HepG2 (cell line): Measurements from ENCODE around the gene TLK2. TPM values are rescaled to one million over a fixed set of nuclear protein-coding genes. Genes with fewer than 3 reads are reported as not detected.
"Not testable (repeated sequence)": the region's sequence is repeated elsewhere in the genome, so short reads cannot be mapped to it uniquely, and the experiment has no call there.

Experiments used
- ATAC-seq: fragments of 200-7000 bp; cut with Tn5 transposase; 3 replicates; pipeline ENCODE4 v1.9.1; 2020; ENCODE audit warnings: mild to moderate bottlenecking, moderate library complexity
- BruUV-seq: library from RNA; stranded (reverse); fragments of 400-500 nt; replicated peaks from 2 replicates; lab custom pipeline; 2021; lab: Mats Ljungman, UMichigan
- CTCF ChIA-PET: fragments of 300-600 bp; formaldehyde crosslinking; extraction: SDS; loops from one replicate; lab custom pipeline; 2021; ENCODE audit warnings: low total read pairs, inconsistent platforms, low intra/inter-chr PET ratio; lab: Yijun Ruan, JAX
- POLR2A ChIA-PET: fragments of 350-600 bp; sonication (Branson Sonifier 250); formaldehyde crosslinking; loops from one replicate; lab custom pipeline; 2020; ENCODE audit warnings: antibody characterized with exemption, inconsistent platforms; lab: Yijun Ruan, JAX
- DNase-seq: peaks from one replicate; pipeline ENCODE4 v3.0.0-alpha.2; 2015; ENCODE audit warnings: low spot score
- FAIRE-seq: peaks from 3 replicates; lab custom pipeline; 2011; peaks lifted over from hg19 to GRCh38; lab: Jason Lieb, UNC
- H2AFZ ChIP-seq: one replicate; pipeline ENCODE4 v1.6.1; 2011; ENCODE audit warnings: low read length, inconsistent platforms
- H3K27ac ChIP-seq: fragments of 300-600 bp; 3 replicates; pipeline ENCODE4 v1.8.0; 2011; ENCODE audit warnings: mixed run types, mild to moderate bottlenecking, mixed read lengths, low read length, inconsistent platforms; ENCODE audit not compliant: insufficient read depth; ENCODE audit errors: extremely low read length
- H3K27me3 ChIP-seq, 2 experiments: fragments of 200-600 bp in 1 of 2; 2 replicates in 1 of 2; 3 replicates in 1 of 2; pipeline versions ENCODE4 v1.6.0 to v1.8.0; 2011; ENCODE audit warnings: low read length in 2 of 2, mild to moderate bottlenecking in 2 of 2, moderate library complexity in 2 of 2, inconsistent platforms in 1 of 2; ENCODE audit not compliant: insufficient read depth in 2 of 2, control insufficient read depth in 1 of 2
- H3K36me3 ChIP-seq, 2 experiments: fragments of 200-600 bp in 1 of 2; replicated peaks in 1 of 2; 2 replicates in 1 of 2; 3 replicates in 1 of 2; pipeline versions ENCODE4 v1.5.1 to v1.8.0; 2011; ENCODE audit warnings: low read length in 2 of 2, inconsistent platforms in 1 of 2; ENCODE audit not compliant: insufficient read depth in 2 of 2, control insufficient read depth in 1 of 2
- H3K4me1 ChIP-seq: 2 replicates; pipeline ENCODE4 v1.5.1; 2012; ENCODE audit warnings: low read length, inconsistent platforms; ENCODE audit not compliant: insufficient read depth
- H3K4me2 ChIP-seq: 2 replicates; pipeline ENCODE4 v1.6.0; 2011; ENCODE audit warnings: low read depth, low read length, inconsistent platforms
- H3K4me3 ChIP-seq, 3 experiments: fragments of 200-600 bp in 1 of 3; sonication (generic), shearing (Covaris generic) in 1 of 3; replicated peaks in 1 of 3; 2 replicates each; pipeline ENCODE4 v1.5.1; 2011 to 2016; ENCODE audit warnings: low read length in 3 of 3, inconsistent platforms in 2 of 3, low read depth in 2 of 3, mild to moderate bottlenecking in 2 of 3, control low read depth in 1 of 3, mixed read lengths in 1 of 3; ENCODE audit not compliant: insufficient read depth in 1 of 3
- H3K79me2 ChIP-seq: one replicate; pipeline ENCODE4 v1.6.1; 2011; ENCODE audit warnings: low read length, inconsistent platforms; ENCODE audit not compliant: insufficient read depth
- H3K9ac ChIP-seq: 2 replicates; pipeline ENCODE4 v1.6.0; 2011; ENCODE audit warnings: mild to moderate bottlenecking, low read depth, low read length, inconsistent platforms; ENCODE audit not compliant: insufficient read depth
- H3K9me3 ChIP-seq: 2 replicates; pipeline ENCODE4 v1.5.1; 2012; ENCODE audit warnings: mild to moderate bottlenecking, low read length
- H4K20me1 ChIP-seq: 2 replicates; pipeline ENCODE4 v1.6.0; 2011; ENCODE audit warnings: inconsistent platforms, mild to moderate bottlenecking, low read length, moderate library complexity; ENCODE audit not compliant: insufficient read depth
- ARID5B ChIP-seq: IDR thresholded peaks from 2 replicates; pipeline ENCODE4 v1.4.0; 2020; ENCODE audit warnings: mild to moderate bottlenecking, missing genetic modification reagents
- BCL6 ChIP-seq: IDR thresholded peaks from 2 replicates; pipeline ENCODE4 v1.6.1; 2016; ENCODE audit warnings: missing genetic modification reagents, missing compliant biosample characterization
- GATAD2A ChIP-seq: IDR thresholded peaks from 2 replicates; pipeline ENCODE4 v1.6.1; 2016
- HOMEZ ChIP-seq: IDR thresholded peaks from 2 replicates; pipeline ENCODE4 v1.6.1; 2016; ENCODE audit warnings: low read depth
- POGK ChIP-seq: sonication (generic); formaldehyde crosslinking; conservative IDR thresholded peaks from 2 replicates; pipeline ENCODE4 v1.8.0; 2022; ENCODE audit warnings: mild to moderate bottlenecking, moderate library complexity, missing genetic modification reagents
- RARA ChIP-seq: IDR thresholded peaks from 2 replicates; pipeline ENCODE4 v1.6.1; 2016; ENCODE audit warnings: missing genetic modification reagents, missing compliant biosample characterization
- ZBTB20 ChIP-seq: sonication (generic); formaldehyde crosslinking; IDR thresholded peaks from 2 replicates; pipeline ENCODE4 v1.8.1; 2023; ENCODE audit warnings: missing genetic modification reagents, low read depth, mild to moderate bottlenecking, borderline replicate concordance
- WGBS: methylation state at CpG from one replicate; pipeline ENCODE4 v1.1.6; 2017; ENCODE audit warnings: low lambda C conversion rate; 5-methylcytosine and 5-hydroxymethylcytosine counted together
- in situ Hi-C: cut with HindIII; loops from 2 replicates; pipeline ENCODE4 v1.10.0; 2017; ENCODE audit warnings: low pct_unique_long_range_greater_than_20kb; ENCODE audit not compliant: extremely low pct_ligation_motif_present
- intact Hi-C: fragments of 100-400 bp; cut with micrococcal nuclease; formaldehyde crosslinking; loops from one replicate; pipeline ENCODE4 v1.10.0; 2022; ENCODE audit not compliant: unreplicated experiment
- polyA plus RNA-seq, 8 experiments: library from polyadenylated mRNA; depleted of rRNA in 3 of 8; stranded (reverse) in 7 of 8; unstranded in 1 of 8; fragments of >200 nt; fragmentation: Illumina TruSeq in 4 of 8; extraction: Trizol in 4 of 8; gene quantifications; 2 replicates each; pipeline versions ENCODE4 v1.2.1 to v1.2.3, GENCODE V29; 2011 to 2016; ENCODE audit warnings: low read depth in 4 of 8, missing spikeins in 1 of 8, mixed read lengths in 1 of 8; ENCODE audit not compliant: insufficient read depth in 1 of 8
- total RNA-seq, 5 experiments: library from RNA; depleted of rRNA; stranded (reverse); fragments of >200 nt; fragmentation: Illumina TruSeq; extraction: Trizol; gene quantifications; 2 replicates each; pipeline ENCODE4 v1.2.3, GENCODE V29; 2016; ENCODE audit warnings: low read depth in 1 of 5

Gene TLK2
- total and polyA plus RNA-seq, 2 of the 13 experiments (the other 11 are each of a cell fraction or from before 2014, with no cell fraction given): 58.7 to 60.8 TPM

GRCh38 chr17:62496344-62496743 lies 17.7 kb downstream of the TLK2 start:
- TF ChIP-seq HOMEZ (CRISPR knock-in tag) (0 out of 2 replicates have a peak, but pooled peaks have one; percentile 12), GATAD2A (CRISPR knock-in tag) (0 out of 2 replicates have a peak, but pooled peaks have one; percentile 11), BCL6 (CRISPR knock-in tag) (peak; percentile 73), ARID5B (CRISPR knock-in tag) (peak; percentile 21; the same call in 1 of the 2 replicates), ZBTB20 (CRISPR knock-in tag) (peak; percentile 56; the same call in 1 of the 2 replicates), POGK (0 out of 2 replicates have a peak, but pooled peaks have one; percentile 17), RARA (CRISPR knock-in tag) (peak; percentile 53)
- peaks cover 13% of the 10 kb centered on the region; the same call in 1 of the 2 replicates for H4K20me1 ChIP-seq
- DNase-seq (peak; percentile 30), ATAC-seq (peak; percentile 73)
- H3K79me2 ChIP-seq: peaks cover 72% of the 10 kb centered on the region
- H3K27me3 ChIP-seq, H3K27ac ChIP-seq, H3K9ac ChIP-seq, FAIRE-seq, H3K9me3 ChIP-seq, H3K4me2 ChIP-seq, in situ Hi-C loops, CTCF ChIA-PET, POLR2A ChIA-PET, intact Hi-C loops, H3K4me3 ChIP-seq, H3K36me3 ChIP-seq, H2AFZ ChIP-seq, BruUV-seq: not testable (repeated sequence)
- 90% methylated on average over 4 of the region's 4 CpGs for WGBS
- peaks cover 11% of the 10 kb centered on the region for H3K4me1 ChIP-seq

GRCh38 chr17:62498796-62499195 lies 20.2 kb downstream of the TLK2 start:
- in situ Hi-C loops, POLR2A ChIA-PET, H3K4me3 ChIP-seq, H3K27ac ChIP-seq, H2AFZ ChIP-seq, DNase-seq, intact Hi-C loops, H3K9ac ChIP-seq, CTCF ChIA-PET, H3K36me3 ChIP-seq, H3K27me3 ChIP-seq, H3K9me3 ChIP-seq, BruUV-seq, FAIRE-seq, H3K4me2 ChIP-seq, ATAC-seq: not testable (repeated sequence)
- WGBS: 96% methylated on average over 8 of the region's 8 CpGs
- Histone ChIP-seq H3K79me2 (peaks cover 64% of the 10 kb centered on the region), H3K4me1 (peaks cover 11% of the 10 kb centered on the region), H4K20me1 (peaks cover 13% of the 10 kb centered on the region; the same call in 1 of the 2 replicates)
